GM12865 (cell line): ENCODE data around the gene MEGF9.
"Not testable (repeated sequence)": the region's sequence is repeated elsewhere in the genome, so short reads cannot be mapped to it uniquely, and the experiment has no call there.

Experiments
- DNase-seq: peaks from one replicate; pipeline ENCODE4 v3.0.0; 2010; ENCODE audit warnings: low read depth
- H3K4me3 ChIP-seq: 2 replicates; pipeline ENCODE4 v1.5.1; 2011; ENCODE audit warnings: mild to moderate bottlenecking, low read depth, low read length, control low read depth
- CTCF ChIP-seq: IDR thresholded peaks from 2 replicates; pipeline ENCODE4 v1.5.1; 2011; ENCODE audit warnings: low read length, control low read depth, low read depth, inconsistent platforms; ENCODE audit not compliant: insufficient read depth; ENCODE audit errors: missing control alignments

The MEGF9 gene

DNA sequence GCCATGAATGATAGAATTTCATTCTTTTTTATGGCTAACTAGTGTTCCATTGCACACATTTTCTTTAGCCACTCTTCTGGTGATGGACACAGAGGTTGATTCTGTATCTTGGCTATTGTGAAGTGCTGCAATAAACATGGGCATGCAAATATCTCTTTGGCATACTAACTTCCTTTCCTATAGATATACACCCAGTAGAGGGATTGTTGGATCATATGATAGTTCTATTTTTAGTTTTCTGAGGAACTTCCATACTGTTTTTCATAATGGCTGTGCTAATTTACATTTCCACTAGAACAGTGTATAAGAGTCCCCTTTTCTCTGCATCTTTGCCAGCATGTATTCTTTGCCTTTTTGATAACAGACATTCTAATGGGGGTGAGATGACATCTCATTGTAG, 83.9 kb downstream of the MEGF9 start:
- no peak overlapping the region for H3K4me3 ChIP-seq
- no peak for TF ChIP-seq CTCF
- no peak for DNase-seq

GRCh38 chr9:120628925-120629497, 85.3 kb downstream of the MEGF9 start:
- DNase-seq, H3K4me3 ChIP-seq: not testable (repeated sequence)

DNA sequence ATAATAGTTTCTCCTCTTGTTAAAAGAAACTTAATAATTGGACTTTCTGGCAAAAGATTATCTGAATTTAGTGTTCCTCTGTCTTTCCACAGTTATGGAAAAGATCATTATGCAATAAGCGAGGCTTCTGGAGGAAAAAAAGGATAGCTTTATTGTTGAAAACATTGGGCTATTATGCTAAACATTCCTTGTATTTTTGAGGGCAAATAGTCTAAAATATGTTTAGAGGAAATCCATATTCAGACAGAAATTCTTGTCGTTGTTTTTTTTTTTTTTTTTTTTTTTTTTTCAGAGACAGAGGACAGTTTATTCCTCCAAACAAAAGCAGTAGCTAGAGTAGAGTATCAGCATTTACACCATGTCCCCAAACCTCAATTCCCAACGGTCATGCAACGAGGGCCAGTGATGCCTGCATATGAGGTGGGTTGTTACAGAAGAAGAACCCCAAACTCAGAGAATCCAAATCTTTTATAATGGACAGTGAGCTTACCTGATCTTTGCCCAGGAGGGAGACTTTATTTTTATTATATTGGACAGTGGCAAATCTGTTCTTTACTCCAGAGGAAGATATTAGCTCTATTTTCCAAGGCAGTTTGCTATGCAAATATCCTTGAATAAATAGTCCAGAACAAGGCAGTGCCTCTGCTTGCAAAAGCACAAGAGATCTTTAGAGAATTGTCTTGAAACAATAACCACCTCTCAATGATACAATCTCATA, 85.9 kb downstream of the MEGF9 start:
- H3K4me3 ChIP-seq: no peak overlapping the region
- no peak for TF ChIP-seq CTCF
- no peak for DNase-seq

- H3K4me3 ChIP-seq: no peak overlapping the region
- DNase-seq: no peak
- no peak for TF ChIP-seq CTCF
Measured at GRCh38 chr9:120627073-120627472, 87.2 kb downstream of the MEGF9 start.

DNA sequence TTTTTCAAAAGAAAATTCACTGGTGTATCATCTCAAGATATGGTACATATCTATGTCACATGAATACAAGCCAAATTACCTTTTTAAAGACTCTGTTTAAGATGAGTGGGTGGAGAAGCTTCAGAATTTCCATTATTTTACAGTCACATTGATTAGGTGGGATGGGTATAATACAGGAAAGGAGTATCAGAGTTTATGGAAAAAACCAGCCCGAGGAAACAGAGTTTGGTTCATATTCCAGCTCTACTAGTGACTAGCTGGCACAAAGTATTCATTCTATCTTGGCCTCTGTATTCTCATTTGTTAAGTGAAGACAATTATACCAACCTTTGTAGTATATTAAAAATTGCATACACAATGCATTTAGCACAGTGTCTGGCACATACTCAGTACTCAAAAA, 87.8 kb downstream of the MEGF9 start:
- no peak for TF ChIP-seq CTCF
- no peak for DNase-seq
- H3K4me3 ChIP-seq: no peak overlapping the region

DNA sequence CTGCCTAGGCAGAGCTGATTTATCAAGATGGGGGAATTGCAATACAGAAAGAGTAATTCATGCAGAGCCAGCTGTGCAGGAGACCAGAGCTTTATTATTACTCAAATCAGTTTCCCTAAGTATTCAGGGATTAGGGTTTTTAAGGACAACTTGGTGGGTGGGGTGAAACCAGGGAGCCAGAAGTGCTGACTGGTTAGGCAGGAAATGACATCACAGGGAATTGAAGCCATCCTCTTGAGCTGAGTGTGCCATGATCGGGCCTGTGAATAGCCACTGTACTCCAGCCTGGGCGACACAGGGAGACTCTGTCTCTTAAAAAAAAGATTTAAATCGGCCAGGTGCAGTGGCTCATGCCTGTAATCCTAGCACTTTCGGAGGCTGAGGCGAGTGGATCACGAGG, 89.0 kb downstream of the MEGF9 start:
- no peak for TF ChIP-seq CTCF
- no peak for DNase-seq

DNA sequence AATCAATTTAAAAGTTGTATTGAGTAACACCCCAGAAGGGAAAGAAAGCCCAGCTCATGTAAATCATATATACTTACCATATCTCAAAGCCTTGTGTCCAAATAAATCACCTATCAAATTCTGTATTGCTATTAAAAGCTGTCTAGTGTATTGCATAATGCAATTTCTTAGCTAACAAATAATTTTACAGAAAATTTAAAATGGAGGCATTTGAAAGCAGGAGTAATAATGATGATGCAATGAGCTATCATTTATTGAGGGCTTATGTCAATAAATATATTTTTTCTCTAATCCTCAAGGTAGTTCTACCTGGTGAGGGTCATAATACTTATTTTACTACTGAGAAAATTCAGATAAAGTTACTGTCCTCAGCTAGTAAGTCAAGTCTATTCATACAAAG, 91.5 kb downstream of the MEGF9 start:
- no peak for DNase-seq
- no peak for TF ChIP-seq CTCF
- no peak overlapping the region for H3K4me3 ChIP-seq

More for the DNA sequence above, 89.0 kb downstream of the MEGF9 start:
- no peak overlapping the region for H3K4me3 ChIP-seq
